Astrocyte of the spinal cord (primary cell): ENCODE results near the gene ARID5A.
"Not testable (repeated sequence)": the region's sequence is repeated elsewhere in the genome, so short reads cannot be mapped to it uniquely, and the experiment has no call there.

Source experiments
- DNase-seq: peaks from one replicate; pipeline ENCODE4 v3.0.0; 2011; ENCODE audit warnings: low read depth, low spot score
- H3K4me3 ChIP-seq: 2 replicates; pipeline ENCODE4 v1.5.1; 2011; ENCODE audit warnings: low read depth, mild to moderate bottlenecking, low read length, moderate library complexity
- in situ Hi-C: cut with HindIII; loops from 2 replicates; pipeline ENCODE4 v1.10.0; 2017; ENCODE audit warnings: low sequenced_read_pairs
- TF ChIP-seq, protein P1 (sequence below): IDR thresholded peaks from 2 replicates; pipeline ENCODE4 v1.5.1; 2012; ENCODE audit warnings: low read depth, mild to moderate bottlenecking, low read length, inconsistent platforms

Gene ARID5A

DNA sequence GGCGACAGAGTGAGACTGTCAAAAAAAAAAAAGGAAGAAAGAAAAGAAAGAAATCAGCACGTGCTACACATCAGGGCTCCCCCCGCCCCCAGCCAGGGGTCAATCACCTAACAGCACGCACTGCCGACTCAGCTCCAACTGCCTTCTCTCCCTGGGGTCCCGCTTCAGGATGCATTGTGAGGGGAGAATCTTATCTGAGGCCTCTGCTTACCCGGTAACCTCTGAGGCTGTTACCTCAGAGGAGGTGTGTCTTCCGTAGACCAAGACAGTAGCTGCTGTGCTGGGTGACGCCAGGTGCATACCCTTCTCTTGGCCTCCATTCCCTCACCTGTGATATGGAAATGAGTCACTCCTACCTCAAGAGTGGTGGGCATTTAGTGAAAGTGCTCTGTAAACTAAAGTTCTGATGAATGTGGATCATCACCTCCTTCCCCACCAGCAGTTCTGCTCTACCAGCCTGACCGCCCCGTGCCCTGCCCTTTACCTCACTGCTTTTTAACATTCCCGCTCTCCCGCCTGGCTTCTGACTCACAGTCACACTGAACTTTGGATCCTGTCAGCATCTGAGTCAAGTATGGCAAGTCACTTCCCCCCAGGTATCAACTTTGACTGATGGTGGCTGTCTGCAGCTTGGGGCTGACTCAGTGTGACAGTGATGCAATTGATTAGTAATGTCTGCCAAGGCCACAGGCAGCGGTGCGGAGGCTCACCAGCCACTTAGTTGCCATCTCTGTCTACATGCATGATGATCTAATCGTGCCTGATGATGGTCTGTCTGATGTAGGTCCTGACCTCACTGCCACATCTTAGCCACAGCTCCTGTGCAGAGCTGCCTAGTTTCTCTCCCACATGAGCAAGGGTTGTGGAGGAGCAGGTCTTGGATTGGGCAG lies 20.1 kb downstream of the ARID5A start:
- in situ Hi-C loops: loop anchor here (25.0 kb wide), 1 partner anchor 256 kb away; the partner anchor contains the start of gene CNNM3
- DNase-seq: peak; percentile 65
- TF ChIP-seq, protein P1, sequence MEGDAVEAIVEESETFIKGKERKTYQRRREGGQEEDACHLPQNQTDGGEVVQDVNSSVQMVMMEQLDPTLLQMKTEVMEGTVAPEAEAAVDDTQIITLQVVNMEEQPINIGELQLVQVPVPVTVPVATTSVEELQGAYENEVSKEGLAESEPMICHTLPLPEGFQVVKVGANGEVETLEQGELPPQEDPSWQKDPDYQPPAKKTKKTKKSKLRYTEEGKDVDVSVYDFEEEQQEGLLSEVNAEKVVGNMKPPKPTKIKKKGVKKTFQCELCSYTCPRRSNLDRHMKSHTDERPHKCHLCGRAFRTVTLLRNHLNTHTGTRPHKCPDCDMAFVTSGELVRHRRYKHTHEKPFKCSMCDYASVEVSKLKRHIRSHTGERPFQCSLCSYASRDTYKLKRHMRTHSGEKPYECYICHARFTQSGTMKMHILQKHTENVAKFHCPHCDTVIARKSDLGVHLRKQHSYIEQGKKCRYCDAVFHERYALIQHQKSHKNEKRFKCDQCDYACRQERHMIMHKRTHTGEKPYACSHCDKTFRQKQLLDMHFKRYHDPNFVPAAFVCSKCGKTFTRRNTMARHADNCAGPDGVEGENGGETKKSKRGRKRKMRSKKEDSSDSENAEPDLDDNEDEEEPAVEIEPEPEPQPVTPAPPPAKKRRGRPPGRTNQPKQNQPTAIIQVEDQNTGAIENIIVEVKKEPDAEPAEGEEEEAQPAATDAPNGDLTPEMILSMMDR: no peak
- H3K4me3 ChIP-seq: no peak overlapping the region

DNA sequence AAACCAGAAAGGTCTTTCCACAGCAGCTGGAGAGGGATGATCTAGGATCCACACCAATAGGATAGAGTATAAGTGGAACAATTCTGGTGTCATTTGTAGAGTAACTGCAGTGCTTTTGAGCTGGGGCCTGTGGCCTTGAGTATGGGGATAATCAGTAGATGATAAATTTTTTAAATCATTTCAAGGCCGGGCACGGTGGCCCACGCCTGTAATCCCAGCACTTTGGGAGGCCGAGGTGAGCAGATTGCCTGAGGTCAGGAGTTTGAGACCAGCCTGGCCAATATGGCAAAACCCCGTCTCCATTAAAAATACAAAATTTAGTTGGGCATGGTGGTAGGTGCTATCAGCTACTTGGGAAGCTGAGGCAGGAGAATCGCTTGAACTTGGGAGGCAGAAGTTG lies 20.9 kb downstream of the ARID5A start:
- H3K4me3 ChIP-seq, DNase-seq: not testable (repeated sequence)
- in situ Hi-C loops: loop anchor here (25.0 kb wide), 1 partner anchor 255 kb away; the partner anchor contains the start of gene CNNM3

DNA sequence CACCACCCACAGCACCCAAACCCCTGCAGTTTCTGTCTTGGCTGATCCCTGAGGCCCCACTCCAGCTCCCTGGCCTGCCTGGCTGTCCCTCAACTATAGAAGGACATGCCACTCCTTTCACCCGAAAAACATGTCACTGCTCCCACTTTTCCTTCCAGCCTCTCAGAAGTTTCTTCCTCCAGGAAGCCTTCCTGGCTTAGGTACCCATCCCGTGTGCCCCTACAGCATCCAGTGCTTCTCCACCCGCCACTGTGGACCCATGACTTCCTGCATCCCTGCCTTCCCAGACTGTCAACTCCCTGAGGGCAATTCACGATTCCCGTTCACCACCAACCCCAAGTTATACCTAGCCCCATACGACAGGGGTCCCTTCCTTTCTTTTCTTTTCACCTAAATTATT lies 21.5 kb downstream of the ARID5A start:
- TF ChIP-seq, protein P1: no peak
- H3K4me3 ChIP-seq: no peak overlapping the region
- in situ Hi-C loops: loop anchor here (25.0 kb wide), 1 partner anchor 254 kb away; the partner anchor contains the start of gene CNNM3
- no peak for DNase-seq

DNA sequence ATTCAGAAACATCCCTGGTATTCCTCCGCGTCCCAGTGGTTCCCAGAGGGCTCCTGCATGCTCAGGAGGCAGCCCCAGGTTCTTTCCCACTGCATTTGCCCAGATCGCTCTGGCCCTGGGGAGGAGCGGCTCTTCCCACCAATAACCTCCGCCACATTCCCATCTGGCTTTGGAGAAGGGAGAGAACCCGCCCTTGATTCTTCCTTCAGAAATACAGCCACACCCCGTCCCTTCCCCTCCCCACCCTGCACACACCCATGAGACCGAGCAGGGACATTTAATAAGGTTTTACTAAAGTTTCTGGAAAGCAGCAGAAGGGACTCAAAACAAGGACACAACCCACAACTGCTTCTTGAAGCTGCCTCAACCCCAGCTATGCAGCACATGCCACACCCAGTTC lies 21.9 kb downstream of the ARID5A start:
- DNase-seq: no peak
- H3K4me3 ChIP-seq: no peak overlapping the region
- in situ Hi-C loops: loop anchor here (25.0 kb wide), 1 partner anchor 254 kb away; the partner anchor contains the start of gene CNNM3
- TF ChIP-seq, protein P1: no peak

DNA sequence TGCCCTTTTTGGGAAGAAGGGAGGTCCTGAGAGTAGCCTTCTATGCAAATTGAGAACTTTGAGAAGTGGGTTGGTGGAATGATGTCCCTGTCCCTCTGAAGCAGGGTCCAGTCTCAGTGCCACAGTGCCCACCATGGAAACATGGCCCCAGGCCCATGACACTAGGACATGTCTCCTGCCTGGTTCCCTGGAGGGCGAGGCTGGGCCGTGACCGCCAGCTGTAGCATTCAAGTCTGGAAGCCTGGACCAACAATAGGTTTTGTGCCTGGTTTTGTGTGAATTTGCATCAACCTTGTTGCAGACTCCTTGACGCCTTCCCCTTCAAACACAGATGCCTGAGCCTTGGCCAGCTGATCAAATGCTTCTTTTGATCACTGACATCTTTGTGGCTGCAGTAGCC lies 27.5 kb downstream of the ARID5A start:
- TF ChIP-seq, protein P1: no peak
- DNase-seq: no peak
- in situ Hi-C loops: loop anchor here (25.0 kb wide), 1 partner anchor 248 kb away; the partner anchor contains the start of gene CNNM3
- H3K4me3 ChIP-seq: no peak overlapping the region

DNA sequence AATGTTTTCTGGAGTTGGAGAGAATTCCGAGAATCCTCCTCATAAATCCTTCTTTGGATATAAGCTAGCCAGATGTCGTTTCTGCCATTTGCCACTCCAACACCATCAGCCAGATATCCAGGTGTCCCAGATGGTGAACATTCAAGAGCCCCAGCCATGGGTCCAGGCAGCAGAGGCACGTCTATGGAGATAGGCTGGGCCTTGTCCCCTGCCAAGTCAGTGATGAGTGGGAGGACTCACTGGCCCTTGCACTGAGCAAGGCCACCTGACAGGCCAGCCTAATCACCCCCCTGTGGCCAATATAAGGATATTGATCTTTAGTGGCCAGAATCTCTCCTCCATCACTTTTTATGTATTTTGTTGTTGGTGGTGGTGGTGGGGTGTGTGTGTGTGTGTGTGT lies 28.0 kb downstream of the ARID5A start:
- in situ Hi-C loops: loop anchor here (25.0 kb wide), 1 partner anchor 248 kb away; the partner anchor contains the start of gene CNNM3
- TF ChIP-seq, protein P1: no peak
- H3K4me3 ChIP-seq: no peak overlapping the region
- DNase-seq: no peak

DNA sequence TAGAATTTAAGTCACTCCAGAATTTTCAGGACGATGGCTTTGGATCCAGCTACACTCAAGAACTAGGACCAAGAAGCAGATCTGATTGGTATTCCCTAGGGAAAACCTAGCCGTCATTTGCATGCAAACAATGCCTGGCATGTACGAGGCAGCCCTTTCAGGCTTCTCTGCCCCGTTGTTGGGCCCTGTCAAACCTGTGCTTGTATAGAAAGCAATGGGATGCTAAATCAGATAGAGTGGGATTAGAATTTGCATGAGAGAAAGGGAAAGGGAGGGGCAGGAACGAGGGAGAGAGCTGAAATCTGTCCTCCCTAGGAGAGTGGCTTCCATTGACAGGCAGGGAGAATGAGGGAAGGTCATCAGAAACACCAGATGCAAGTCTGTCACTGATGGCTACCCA lies 28.6 kb downstream of the ARID5A start:
- H3K4me3 ChIP-seq: no peak overlapping the region
- DNase-seq: no peak
- in situ Hi-C loops: loop anchor here (25.0 kb wide), 1 partner anchor 247 kb away; the partner anchor contains the start of gene CNNM3
- TF ChIP-seq, protein P1: no peak
